ENCODE data around the gene TPD52L1. TPM values are rescaled to one million over a fixed set of nuclear protein-coding genes. Genes with fewer than 3 reads are reported as not detected.

Gene TPD52L1
- total and polyA plus RNA-seq, 4 experiments from 2014 or later, result 0.33 to 0.62 (median 0.35) TPM; not detected in 1

GRCh38 chr6:125165256-125165655, 11.7 kb downstream of the TPD52L1 start:
- intact Hi-C loops (cut with micrococcal nuclease), result no loop called here
- peaks cover 7 to 9% of the 10 kb centered on the region in 2 donors for H3K27me3 Mint-ChIP-seq
- H3K9me3 Mint-ChIP-seq, result no peaks in the 10 kb centered on the region
- no peaks in the 10 kb centered on the region for H3K36me3 ChIP-seq (ENCODE audit: insufficient read depth, low read length)
- POLR2A ChIA-PET (ENCODE audit: partially characterized antibody), result no interaction called here
- no peaks in the 10 kb centered on the region for H3K27me3 ChIP-seq (ENCODE audit: insufficient read depth, low read length)
- no peaks in the 10 kb centered on the region for H3K36me3 Mint-ChIP-seq
- H3K4me3 ChIP-seq (ENCODE audit: low read length in 2 of 2), result no peak overlapping the region
- H3K4me1 ChIP-seq (ENCODE audit: insufficient read depth, low read length), result no peaks in the 10 kb centered on the region
- CTCF ChIA-PET (ENCODE audit: partially characterized antibody), result interaction anchor here (2.2 kb wide), 1 partner anchor 12 kb away, joined by 9 read pairs; the partner anchor contains the start of gene TPD52L1
- H3K4me3 Mint-ChIP-seq, result no peak overlapping the region
- no peak for DNase-seq
- H3K27ac ChIP-seq (ENCODE audit: low read depth, low read length), result no peak overlapping the region
- no peaks in the 10 kb centered on the region for H3K9me3 ChIP-seq (ENCODE audit: control insufficient read depth in 1 of 2, low read length in 2 of 2)
- no peak overlapping the region for H3K27ac Mint-ChIP-seq
- no peaks in the 10 kb centered on the region for H3K4me1 Mint-ChIP-seq

GRCh38 chr6:125165776-125166175, 12.2 kb downstream of the TPD52L1 start:
- H3K4me3 ChIP-seq (ENCODE audit: low read length in 2 of 2), result no peak overlapping the region
- peaks cover 7 to 9% of the 10 kb centered on the region in 2 donors for H3K27me3 Mint-ChIP-seq
- H3K9me3 ChIP-seq (ENCODE audit: control insufficient read depth in 1 of 2, low read length in 2 of 2), result no peaks in the 10 kb centered on the region
- no peaks in the 10 kb centered on the region for H3K27me3 ChIP-seq (ENCODE audit: insufficient read depth, low read length)
- intact Hi-C loops (cut with micrococcal nuclease), result no loop called here
- no peak overlapping the region for H3K27ac Mint-ChIP-seq
- H3K4me1 ChIP-seq (ENCODE audit: insufficient read depth, low read length), result no peaks in the 10 kb centered on the region
- no peaks in the 10 kb centered on the region for H3K4me1 Mint-ChIP-seq
- H3K36me3 Mint-ChIP-seq, result no peaks in the 10 kb centered on the region
- H3K27ac ChIP-seq (ENCODE audit: low read depth, low read length), result no peak overlapping the region
- H3K36me3 ChIP-seq (ENCODE audit: insufficient read depth, low read length), result no peaks in the 10 kb centered on the region
- ChIA-PET POLR2A (ENCODE audit: partially characterized antibody) (interaction anchor here (0.7 kb wide), 1 partner anchor 130 kb away, joined by 4 read pairs; no protein-coding TSS in a partner anchor), CTCF (ENCODE audit: partially characterized antibody) (interaction anchor here (2.2 kb wide), 1 partner anchor 12 kb away, joined by 9 read pairs; the partner anchor contains the start of gene TPD52L1)
- no peaks in the 10 kb centered on the region for H3K9me3 Mint-ChIP-seq
- no peak overlapping the region for H3K4me3 Mint-ChIP-seq
- DNase-seq, result no peak

GRCh38 chr6:125166711-125167110, 13.1 kb downstream of the TPD52L1 start:
- Mint-ChIP-seq H3K4me3 (no peak overlapping the region), H3K36me3 (no peaks in the 10 kb centered on the region), H3K4me1 (no peaks in the 10 kb centered on the region), H3K27ac (no peak overlapping the region), H3K27me3 (peaks cover 4 to 9% of the 10 kb centered on the region in 2 donors), H3K9me3 (no peaks in the 10 kb centered on the region)
- Histone ChIP-seq H3K27ac (ENCODE audit: low read depth, low read length) (no peak overlapping the region), H3K36me3 (ENCODE audit: insufficient read depth, low read length) (no peaks in the 10 kb centered on the region), H3K4me3 (ENCODE audit: low read length in 2 of 2) (no peak overlapping the region), H3K9me3 (ENCODE audit: control insufficient read depth in 1 of 2, low read length in 2 of 2) (no peaks in the 10 kb centered on the region), H3K27me3 (ENCODE audit: insufficient read depth, low read length) (no peaks in the 10 kb centered on the region), H3K4me1 (ENCODE audit: insufficient read depth, low read length) (no peaks in the 10 kb centered on the region)
- CTCF ChIA-PET (ENCODE audit: partially characterized antibody), result interaction anchor here (1.1 kb wide), 1 partner anchor 13 kb away, joined by 3 read pairs; the partner anchor contains the start of gene TPD52L1
- DNase-seq, result no peak
- POLR2A ChIA-PET (ENCODE audit: partially characterized antibody), result no interaction called here
- intact Hi-C loops (cut with micrococcal nuclease), result no loop called here

- no peaks in the 10 kb centered on the region for H3K4me1 Mint-ChIP-seq
- H3K4me3 Mint-ChIP-seq, result no peak overlapping the region
- H3K27me3 Mint-ChIP-seq, result peaks cover 4 to 9% of the 10 kb centered on the region in 2 donors
- Histone ChIP-seq H3K27me3 (ENCODE audit: insufficient read depth, low read length) (no peaks in the 10 kb centered on the region), H3K36me3 (ENCODE audit: insufficient read depth, low read length) (no peaks in the 10 kb centered on the region), H3K9me3 (ENCODE audit: control insufficient read depth in 1 of 2, low read length in 2 of 2) (no peaks in the 10 kb centered on the region), H3K4me3 (ENCODE audit: low read length in 2 of 2) (no peak overlapping the region), H3K4me1 (ENCODE audit: insufficient read depth, low read length) (no peaks in the 10 kb centered on the region), H3K27ac (ENCODE audit: low read depth, low read length) (no peak overlapping the region)
- no peak overlapping the region for H3K27ac Mint-ChIP-seq
- ChIA-PET CTCF (ENCODE audit: partially characterized antibody) (interaction anchor here (1.1 kb wide), 1 partner anchor 14 kb away, joined by 3 read pairs; the partner anchor contains the start of gene TPD52L1), POLR2A (ENCODE audit: partially characterized antibody) (no interaction called here)
- intact Hi-C loops (cut with micrococcal nuclease), result no loop called here
- no peak for DNase-seq
- no peaks in the 10 kb centered on the region for H3K9me3 Mint-ChIP-seq
- H3K36me3 Mint-ChIP-seq, result no peaks in the 10 kb centered on the region
Measured at GRCh38 chr6:125167579-125167978, 14.0 kb downstream of the TPD52L1 start.

GRCh38 chr6:125169058-125169457, 15.5 kb downstream of the TPD52L1 start:
- Histone ChIP-seq H3K36me3 (ENCODE audit: insufficient read depth, low read length) (no peaks in the 10 kb centered on the region), H3K9me3 (ENCODE audit: control insufficient read depth in 1 of 2, low read length in 2 of 2) (no peaks in the 10 kb centered on the region), H3K27ac (ENCODE audit: low read depth, low read length) (no peak overlapping the region), H3K27me3 (ENCODE audit: insufficient read depth, low read length) (no peaks in the 10 kb centered on the region), H3K4me3 (ENCODE audit: low read length in 2 of 2) (no peak overlapping the region), H3K4me1 (ENCODE audit: insufficient read depth, low read length) (no peaks in the 10 kb centered on the region)
- no peak overlapping the region for H3K27ac Mint-ChIP-seq
- ChIA-PET POLR2A (ENCODE audit: partially characterized antibody) (no interaction called here), CTCF (ENCODE audit: partially characterized antibody) (no interaction called here)
- H3K27me3 Mint-ChIP-seq, result peaks cover 2 to 9% of the 10 kb centered on the region in 2 donors
- no peak overlapping the region for H3K4me3 Mint-ChIP-seq
- H3K9me3 Mint-ChIP-seq, result no peaks in the 10 kb centered on the region
- intact Hi-C loops (cut with micrococcal nuclease), result no loop called here
- DNase-seq, result no peak
- H3K4me1 Mint-ChIP-seq, result no peaks in the 10 kb centered on the region
- H3K36me3 Mint-ChIP-seq, result no peaks in the 10 kb centered on the region

GRCh38 chr6:125169522-125169921, 15.9 kb downstream of the TPD52L1 start:
- ChIA-PET CTCF (ENCODE audit: partially characterized antibody) (no interaction called here), POLR2A (ENCODE audit: partially characterized antibody) (no interaction called here)
- Mint-ChIP-seq H3K27ac (no peak overlapping the region), H3K4me3 (no peak overlapping the region), H3K4me1 (no peaks in the 10 kb centered on the region), H3K36me3 (no peaks in the 10 kb centered on the region), H3K27me3 (peaks cover 0 to 9% of the 10 kb centered on the region in 2 donors), H3K9me3 (no peaks in the 10 kb centered on the region)
- no peak overlapping the region for H3K4me3 ChIP-seq (ENCODE audit: low read length in 2 of 2)
- H3K27me3 ChIP-seq (ENCODE audit: insufficient read depth, low read length), result no peaks in the 10 kb centered on the region
- H3K9me3 ChIP-seq (ENCODE audit: control insufficient read depth in 1 of 2, low read length in 2 of 2), result no peaks in the 10 kb centered on the region
- no peak overlapping the region for H3K27ac ChIP-seq (ENCODE audit: low read depth, low read length)
- no peaks in the 10 kb centered on the region for H3K4me1 ChIP-seq (ENCODE audit: insufficient read depth, low read length)
- intact Hi-C loops (cut with micrococcal nuclease), result no loop called here
- no peaks in the 10 kb centered on the region for H3K36me3 ChIP-seq (ENCODE audit: insufficient read depth, low read length)
- no peak for DNase-seq

GRCh38 chr6:125170376-125170775, 16.8 kb downstream of the TPD52L1 start:
- CTCF ChIA-PET (ENCODE audit: partially characterized antibody), result interaction anchor here (1.3 kb wide), 2 partner anchors 17 to 21 kb away, joined by 5 read pairs; partner anchors contain the start of gene TPD52L1
- Mint-ChIP-seq H3K36me3 (no peaks in the 10 kb centered on the region), H3K27ac (no peak overlapping the region), H3K27me3 (peaks cover 1 to 11% of the 10 kb centered on the region in 2 donors), H3K4me3 (no peak overlapping the region), H3K4me1 (no peaks in the 10 kb centered on the region), H3K9me3 (peaks cover 0 to under 1% (median 0%) of the 10 kb centered on the region in 8 donors)
- Histone ChIP-seq H3K27me3 (ENCODE audit: insufficient read depth, low read length) (no peaks in the 10 kb centered on the region), H3K4me1 (ENCODE audit: insufficient read depth, low read length) (no peaks in the 10 kb centered on the region), H3K4me3 (ENCODE audit: low read length in 2 of 2) (no peak overlapping the region), H3K9me3 (ENCODE audit: control insufficient read depth in 1 of 2, low read length in 2 of 2) (no peaks in the 10 kb centered on the region), H3K27ac (ENCODE audit: low read depth, low read length) (no peak overlapping the region), H3K36me3 (ENCODE audit: insufficient read depth, low read length) (no peaks in the 10 kb centered on the region)
- POLR2A ChIA-PET (ENCODE audit: partially characterized antibody), result no interaction called here
- DNase-seq, result no peak
- intact Hi-C loops (cut with micrococcal nuclease), result no loop called here

All from CD4-positive, alpha-beta memory T cell (primary cell).